ENCODE results near the gene KICS2.
"Not testable (repeated sequence)": the region's sequence is repeated elsewhere in the genome, so short reads cannot be mapped to it uniquely, and the experiment has no call there.

KICS2 gene

GRCh38 chr12:64240781-64241180, 18.7 kb upstream of the KICS2 start:
- Histone ChIP-seq H3K9ac (ENCODE audit: low read depth, low read length) (no peak overlapping the region), H3K9me3 (ENCODE audit: insufficient read depth, low read depth, low read length) (no peaks in the 10 kb centered on the region), H3K27me3 (ENCODE audit: insufficient read depth, low read length) (no peaks in the 10 kb centered on the region), H3K4me3 (ENCODE audit: low read length) (no peak overlapping the region), H3K27ac (ENCODE audit: low read length) (no peak overlapping the region), H3K4me1 (ENCODE audit: insufficient read depth, low read length) (no peaks in the 10 kb centered on the region), H3K36me3 (ENCODE audit: insufficient read depth, low read depth, low read length) (no peaks in the 10 kb centered on the region)

- H3K27me3 ChIP-seq (ENCODE audit: insufficient read depth, low read length) = no peaks in the 10 kb centered on the region
- no peak overlapping the region for H3K4me3 ChIP-seq (ENCODE audit: low read length)
- no peaks in the 10 kb centered on the region for H3K36me3 ChIP-seq (ENCODE audit: insufficient read depth, low read depth, low read length)
- no peak overlapping the region for H3K9ac ChIP-seq (ENCODE audit: low read depth, low read length)
- no peaks in the 10 kb centered on the region for H3K9me3 ChIP-seq (ENCODE audit: insufficient read depth, low read depth, low read length)
- no peaks in the 10 kb centered on the region for H3K4me1 ChIP-seq (ENCODE audit: insufficient read depth, low read length)
- no peak overlapping the region for H3K27ac ChIP-seq (ENCODE audit: low read length)
Measured at GRCh38 chr12:64237382-64237781, 15.3 kb upstream of the KICS2 start.

GRCh38 chr12:64236549-64236948, 14.5 kb upstream of the KICS2 start:
- H3K9ac ChIP-seq (ENCODE audit: low read depth, low read length) = no peak overlapping the region
- no peaks in the 10 kb centered on the region for H3K27me3 ChIP-seq (ENCODE audit: insufficient read depth, low read length)
- H3K9me3 ChIP-seq (ENCODE audit: insufficient read depth, low read depth, low read length) = no peaks in the 10 kb centered on the region
- no peak overlapping the region for H3K27ac ChIP-seq (ENCODE audit: low read length)
- no peaks in the 10 kb centered on the region for H3K4me1 ChIP-seq (ENCODE audit: insufficient read depth, low read length)
- no peak overlapping the region for H3K4me3 ChIP-seq (ENCODE audit: low read length)
- no peaks in the 10 kb centered on the region for H3K36me3 ChIP-seq (ENCODE audit: insufficient read depth, low read depth, low read length)

GRCh38 chr12:64232196-64232595, 10.1 kb upstream of the KICS2 start:
- no peaks in the 10 kb centered on the region for H3K27me3 ChIP-seq (ENCODE audit: insufficient read depth, low read length)

GRCh38 chr12:64229796-64230195, 7.7 kb upstream of the KICS2 start:
- Histone ChIP-seq H3K27ac (ENCODE audit: low read length) (no peak overlapping the region), H3K4me3 (ENCODE audit: low read length) (no peak overlapping the region), H3K36me3 (ENCODE audit: insufficient read depth, low read depth, low read length) (no peaks in the 10 kb centered on the region), H3K9me3 (ENCODE audit: insufficient read depth, low read depth, low read length) (no peaks in the 10 kb centered on the region), H3K9ac (ENCODE audit: low read depth, low read length) (no peak overlapping the region), H3K27me3 (ENCODE audit: insufficient read depth, low read length) (no peaks in the 10 kb centered on the region), H3K4me1 (ENCODE audit: insufficient read depth, low read length) (no peaks in the 10 kb centered on the region)

More at GRCh38 chr12:64232196-64232595, 10.1 kb upstream of the KICS2 start:
- H3K4me1 ChIP-seq (ENCODE audit: insufficient read depth, low read length) = no peaks in the 10 kb centered on the region
- H3K36me3 ChIP-seq (ENCODE audit: insufficient read depth, low read depth, low read length) = no peaks in the 10 kb centered on the region
- no peaks in the 10 kb centered on the region for H3K9me3 ChIP-seq (ENCODE audit: insufficient read depth, low read depth, low read length)
- no peak overlapping the region for H3K4me3 ChIP-seq (ENCODE audit: low read length)
- H3K27ac ChIP-seq (ENCODE audit: low read length) = no peak overlapping the region
- no peak overlapping the region for H3K9ac ChIP-seq (ENCODE audit: low read depth, low read length)

- H3K9ac ChIP-seq (ENCODE audit: low read depth, low read length) = no peak overlapping the region
- no peak overlapping the region for H3K27ac ChIP-seq (ENCODE audit: low read length)
Measured at GRCh38 chr12:64229240-64229639, 7.1 kb upstream of the KICS2 start.

GRCh38 chr12:64225626-64226025, 3.5 kb upstream of the KICS2 start:
- H3K9me3 ChIP-seq (ENCODE audit: insufficient read depth, low read depth, low read length) = no peaks in the 10 kb centered on the region
- no peak overlapping the region for H3K9ac ChIP-seq (ENCODE audit: low read depth, low read length)
- no peaks in the 10 kb centered on the region for H3K27me3 ChIP-seq (ENCODE audit: insufficient read depth, low read length)
- no peak overlapping the region for H3K4me3 ChIP-seq (ENCODE audit: low read length)
- no peak overlapping the region for H3K27ac ChIP-seq (ENCODE audit: low read length)
- no peaks in the 10 kb centered on the region for H3K36me3 ChIP-seq (ENCODE audit: insufficient read depth, low read depth, low read length)
- H3K4me1 ChIP-seq (ENCODE audit: insufficient read depth, low read length) = peaks cover 9% of the 10 kb centered on the region; the same call in 1 of the 2 replicates

More at GRCh38 chr12:64229240-64229639, 7.1 kb upstream of the KICS2 start:
- Histone ChIP-seq H3K4me1 (ENCODE audit: insufficient read depth, low read length) (no peaks in the 10 kb centered on the region), H3K9me3 (ENCODE audit: insufficient read depth, low read depth, low read length) (no peaks in the 10 kb centered on the region), H3K36me3 (ENCODE audit: insufficient read depth, low read depth, low read length) (no peaks in the 10 kb centered on the region), H3K4me3 (ENCODE audit: low read length) (no peak overlapping the region), H3K27me3 (ENCODE audit: insufficient read depth, low read length) (no peaks in the 10 kb centered on the region)

GRCh38 chr12:64221651-64222008, 466 bp downstream of the KICS2 start:
- H3K36me3 ChIP-seq (ENCODE audit: insufficient read depth, low read depth, low read length) = no peaks in the 10 kb centered on the region
- H3K9me3 ChIP-seq (ENCODE audit: insufficient read depth, low read depth, low read length) = no peaks in the 10 kb centered on the region
- no peaks in the 10 kb centered on the region for H3K27me3 ChIP-seq (ENCODE audit: insufficient read depth, low read length)
- H3K4me3 ChIP-seq (ENCODE audit: low read length) = peak overlapping the region; percentile 97
- peaks cover 26% of the 10 kb centered on the region for H3K4me1 ChIP-seq (ENCODE audit: insufficient read depth, low read length)
- peak overlapping the region; percentile 95 for H3K9ac ChIP-seq (ENCODE audit: low read depth, low read length)
- peak overlapping the region; percentile 54 for H3K27ac ChIP-seq (ENCODE audit: low read length)

- Histone ChIP-seq H3K27me3 (ENCODE audit: insufficient read depth, low read length) (no peaks in the 10 kb centered on the region), H3K36me3 (ENCODE audit: insufficient read depth, low read depth, low read length) (peaks cover 6% of the 10 kb centered on the region; the same call in 1 of the 2 replicates), H3K9me3 (ENCODE audit: insufficient read depth, low read depth, low read length) (no peaks in the 10 kb centered on the region), H3K4me3 (ENCODE audit: low read length) (0 out of 2 replicates have a peak overlapping the region, but pooled peaks have one; percentile 8), H3K4me1 (ENCODE audit: insufficient read depth, low read length) (peaks cover 26% of the 10 kb centered on the region), H3K9ac (ENCODE audit: low read depth, low read length) (no peak overlapping the region), H3K27ac (ENCODE audit: low read length) (no peak overlapping the region)
Measured at GRCh38 chr12:64220046-64220445, 2.0 kb downstream of the KICS2 start.

- no peaks in the 10 kb centered on the region for H3K9me3 ChIP-seq (ENCODE audit: insufficient read depth, low read depth, low read length)
- H3K27me3 ChIP-seq (ENCODE audit: insufficient read depth, low read length) = no peaks in the 10 kb centered on the region
- peaks cover 10% of the 10 kb centered on the region; the same call in 1 of the 2 replicates for H3K36me3 ChIP-seq (ENCODE audit: insufficient read depth, low read depth, low read length)
- peak overlapping the region; percentile 30 for H3K27ac ChIP-seq (ENCODE audit: low read length)
- peak overlapping the region; percentile 16; the same call in 1 of the 2 replicates for H3K9ac ChIP-seq (ENCODE audit: low read depth, low read length)
- H3K4me3 ChIP-seq (ENCODE audit: low read length) = peak overlapping the region; percentile 28; the same call in 1 of the 2 replicates
- H3K4me1 ChIP-seq (ENCODE audit: insufficient read depth, low read length) = peaks cover 26% of the 10 kb centered on the region
Measured at GRCh38 chr12:64219145-64219544, 3.0 kb downstream of the KICS2 start.

GRCh38 chr12:64218597-64218996, 3.5 kb downstream of the KICS2 start:
- Histone ChIP-seq H3K4me3 (ENCODE audit: low read length) (no peak overlapping the region), H3K36me3 (ENCODE audit: insufficient read depth, low read depth, low read length) (peaks cover 11% of the 10 kb centered on the region; the same call in 1 of the 2 replicates), H3K9ac (ENCODE audit: low read depth, low read length) (no peak overlapping the region), H3K27ac (ENCODE audit: low read length) (no peak overlapping the region), H3K9me3 (ENCODE audit: insufficient read depth, low read depth, low read length) (no peaks in the 10 kb centered on the region), H3K27me3 (ENCODE audit: insufficient read depth, low read length) (no peaks in the 10 kb centered on the region), H3K4me1 (ENCODE audit: insufficient read depth, low read length) (peaks cover 26% of the 10 kb centered on the region)

GRCh38 chr12:64217643-64218042, 4.5 kb downstream of the KICS2 start:
- H3K9me3 ChIP-seq (ENCODE audit: insufficient read depth, low read depth, low read length); H3K27ac ChIP-seq (ENCODE audit: low read length); H3K4me3 ChIP-seq (ENCODE audit: low read length); H3K9ac ChIP-seq (ENCODE audit: low read depth, low read length); H3K27me3 ChIP-seq (ENCODE audit: insufficient read depth, low read length): not testable (repeated sequence)
- Histone ChIP-seq H3K36me3 (ENCODE audit: insufficient read depth, low read depth, low read length) (peaks cover 11% of the 10 kb centered on the region; the same call in 1 of the 2 replicates), H3K4me1 (ENCODE audit: insufficient read depth, low read length) (peaks cover 26% of the 10 kb centered on the region)
